Measurements from ENCODE around the gene SLC39A11.

DNA sequence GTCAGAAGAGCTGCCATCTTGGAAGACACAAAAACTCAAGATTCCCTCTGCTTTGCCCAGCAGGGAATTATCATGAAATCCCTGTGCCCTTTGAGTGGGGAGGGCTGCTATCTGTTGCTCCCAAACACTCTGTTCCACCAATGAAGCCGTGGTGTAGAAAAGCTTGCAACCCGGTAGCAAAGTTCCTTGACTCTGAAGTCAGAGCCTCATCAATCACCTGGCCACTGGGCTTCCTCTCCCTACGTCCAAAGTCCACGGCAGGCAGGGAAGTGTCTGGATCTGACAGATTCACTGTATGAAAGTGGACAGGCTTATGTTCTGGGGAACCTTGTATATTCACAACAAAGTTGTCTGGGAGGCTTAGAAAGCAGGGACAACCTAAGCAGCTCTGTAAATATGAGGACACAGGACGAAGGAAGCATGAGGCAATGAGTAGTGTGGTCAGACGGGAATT, 343.3 kb downstream of the SLC39A11 start:
- TF ChIP-seq EP300 (IDR thresholded peaks at IDR 0.05) (no peak), POLR2AphosphoS5 (IDR thresholded peaks at IDR 0.05) (no peak), POLR2A (IDR thresholded peaks at IDR 0.05) (no peak)
- TF ChIP-seq, protein P1, sequence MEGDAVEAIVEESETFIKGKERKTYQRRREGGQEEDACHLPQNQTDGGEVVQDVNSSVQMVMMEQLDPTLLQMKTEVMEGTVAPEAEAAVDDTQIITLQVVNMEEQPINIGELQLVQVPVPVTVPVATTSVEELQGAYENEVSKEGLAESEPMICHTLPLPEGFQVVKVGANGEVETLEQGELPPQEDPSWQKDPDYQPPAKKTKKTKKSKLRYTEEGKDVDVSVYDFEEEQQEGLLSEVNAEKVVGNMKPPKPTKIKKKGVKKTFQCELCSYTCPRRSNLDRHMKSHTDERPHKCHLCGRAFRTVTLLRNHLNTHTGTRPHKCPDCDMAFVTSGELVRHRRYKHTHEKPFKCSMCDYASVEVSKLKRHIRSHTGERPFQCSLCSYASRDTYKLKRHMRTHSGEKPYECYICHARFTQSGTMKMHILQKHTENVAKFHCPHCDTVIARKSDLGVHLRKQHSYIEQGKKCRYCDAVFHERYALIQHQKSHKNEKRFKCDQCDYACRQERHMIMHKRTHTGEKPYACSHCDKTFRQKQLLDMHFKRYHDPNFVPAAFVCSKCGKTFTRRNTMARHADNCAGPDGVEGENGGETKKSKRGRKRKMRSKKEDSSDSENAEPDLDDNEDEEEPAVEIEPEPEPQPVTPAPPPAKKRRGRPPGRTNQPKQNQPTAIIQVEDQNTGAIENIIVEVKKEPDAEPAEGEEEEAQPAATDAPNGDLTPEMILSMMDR (IDR thresholded peaks at IDR 0.05), result no peak
